ENCODE results near the gene NXPE2.

The NXPE2 gene

GRCh38 chr11:114684636-114685035 is 6.3 kb downstream of the NXPE2 start:
- Histone ChIP-seq H3K27me3 (replicated peaks; ENCODE audit: control insufficient read depth, insufficient read depth, low read length) (no peaks in the 10 kb centered on the region), H3K36me3 (ENCODE audit: control insufficient read depth, insufficient read depth, low read length) (no peaks in the 10 kb centered on the region), H3K4me3 (replicated peaks; ENCODE audit: low read depth, low read length) (no peak overlapping the region)
- no peak for TF ChIP-seq CTCF (IDR thresholded peaks at IDR 0.05; ENCODE audit: insufficient read depth, low read length, poor library complexity, severe bottlenecking)
- DNase-seq (ENCODE audit: extremely low read depth, insufficient read length) = no peak

- DNase-seq (ENCODE audit: extremely low read depth, insufficient read length) = no peak
- Histone ChIP-seq H3K27me3 (replicated peaks; ENCODE audit: control insufficient read depth, insufficient read depth, low read length) (no peaks in the 10 kb centered on the region), H3K4me3 (replicated peaks; ENCODE audit: low read depth, low read length) (no peak overlapping the region), H3K36me3 (ENCODE audit: control insufficient read depth, insufficient read depth, low read length) (no peaks in the 10 kb centered on the region)
- TF ChIP-seq CTCF (IDR thresholded peaks at IDR 0.05; ENCODE audit: insufficient read depth, low read length, poor library complexity, severe bottlenecking) = no peak
These were observed 6.8 kb downstream of the NXPE2 start for GRCh38 chr11:114685097-114685496.

GRCh38 chr11:114705280-114706024 is 27.1 kb downstream of the NXPE2 start:
- no peak for DNase-seq (ENCODE audit: extremely low read depth, insufficient read length)
- no peaks in the 10 kb centered on the region for H3K27me3 ChIP-seq (replicated peaks; ENCODE audit: control insufficient read depth, insufficient read depth, low read length)
- H3K4me3 ChIP-seq (replicated peaks; ENCODE audit: low read depth, low read length) = no peak overlapping the region
- no peak for TF ChIP-seq CTCF (IDR thresholded peaks at IDR 0.05; ENCODE audit: insufficient read depth, low read length, poor library complexity, severe bottlenecking)
- no peaks in the 10 kb centered on the region for H3K36me3 ChIP-seq (ENCODE audit: control insufficient read depth, insufficient read depth, low read length)

- H3K27me3 ChIP-seq (replicated peaks; ENCODE audit: control insufficient read depth, insufficient read depth, low read length) = no peaks in the 10 kb centered on the region
- no peak overlapping the region for H3K4me3 ChIP-seq (replicated peaks; ENCODE audit: low read depth, low read length)
- DNase-seq (ENCODE audit: extremely low read depth, insufficient read length) = no peak
- TF ChIP-seq CTCF (IDR thresholded peaks at IDR 0.05; ENCODE audit: insufficient read depth, low read length, poor library complexity, severe bottlenecking) = no peak
- no peaks in the 10 kb centered on the region for H3K36me3 ChIP-seq (ENCODE audit: control insufficient read depth, insufficient read depth, low read length)
These were observed 31.6 kb downstream of the NXPE2 start for GRCh38 chr11:114709960-114710359.

GRCh38 chr11:114713756-114714155 is 35.4 kb downstream of the NXPE2 start:
- H3K4me3 ChIP-seq (replicated peaks; ENCODE audit: low read depth, low read length) = no peak overlapping the region
- no peaks in the 10 kb centered on the region for H3K36me3 ChIP-seq (ENCODE audit: control insufficient read depth, insufficient read depth, low read length)
- no peak for DNase-seq (ENCODE audit: extremely low read depth, insufficient read length)
- TF ChIP-seq CTCF (IDR thresholded peaks at IDR 0.05; ENCODE audit: insufficient read depth, low read length, poor library complexity, severe bottlenecking) = no peak
- H3K27me3 ChIP-seq (replicated peaks; ENCODE audit: control insufficient read depth, insufficient read depth, low read length) = no peaks in the 10 kb centered on the region

- no peak for TF ChIP-seq CTCF (IDR thresholded peaks at IDR 0.05; ENCODE audit: insufficient read depth, low read length, poor library complexity, severe bottlenecking)
- no peak for DNase-seq (ENCODE audit: extremely low read depth, insufficient read length)
- Histone ChIP-seq H3K36me3 (ENCODE audit: control insufficient read depth, insufficient read depth, low read length) (no peaks in the 10 kb centered on the region), H3K4me3 (replicated peaks; ENCODE audit: low read depth, low read length) (no peak overlapping the region), H3K27me3 (replicated peaks; ENCODE audit: control insufficient read depth, insufficient read depth, low read length) (no peaks in the 10 kb centered on the region)
These were observed 41.2 kb downstream of the NXPE2 start for GRCh38 chr11:114719562-114719961.
